Heart left ventricle (tissue), 13 donors: ENCODE data around the gene ZCCHC2.

Experiments
- POLR2A ChIP-seq, 2 donors: fragments of 450-650 bp; IDR thresholded peaks; one replicate each; pipeline ENCODE4 v1.6.1; 2017; ENCODE audit warnings: antibody characterized with exemption in 2 of 2, mild to moderate bottlenecking in 2 of 2, moderate library complexity in 2 of 2
- TF ChIP-seq, protein P1 (sequence below), 12 donors: fragments of 200-600 bp; sonication (generic) in 4 of 12; IDR thresholded peaks; one replicate each; pipeline versions ENCODE4 v1.5.0 to v1.8.0; 2018 to 2022; ENCODE audit warnings: antibody characterized with exemption in 12 of 12, mild to moderate bottlenecking in 5 of 12
- donor health status: ischemic (EF 13 %, LVEDD 7.1; RV severe dilation, severe dysfunction).
- donor health status: DM: no; HTN: yes; CAD: no.
- donor health status: DM: no; HTN: no; CAD: no.
- donor health status: ischemic (EF 25% LVEDD 6.9; RV normal size, moderate dysfunction).
- donor health status: ischemic (EF 25% LVEDD 5.7; RV mildly dilated, moderate dysfunction).
- donor health status: ischemic (EF 35%, LVEDD 5.7; RV mildly dilated, moderate dysfunction).
- donor health status: nonischemic (EF 11% LVEDD 7.7; RV severe dilation, severe dysfunction).
- donor health status: DM: yes; HTN: yes; CAD: no.
- donor health status: PGD.
- donor health status: ischemic (EF 29% LVEDD 5.4; RV normal size, mild dysfunction).
- donor health status: nonischemic (EF 23%, LVEDD 6.1; RV moderate dilation, normal function).

DNA sequence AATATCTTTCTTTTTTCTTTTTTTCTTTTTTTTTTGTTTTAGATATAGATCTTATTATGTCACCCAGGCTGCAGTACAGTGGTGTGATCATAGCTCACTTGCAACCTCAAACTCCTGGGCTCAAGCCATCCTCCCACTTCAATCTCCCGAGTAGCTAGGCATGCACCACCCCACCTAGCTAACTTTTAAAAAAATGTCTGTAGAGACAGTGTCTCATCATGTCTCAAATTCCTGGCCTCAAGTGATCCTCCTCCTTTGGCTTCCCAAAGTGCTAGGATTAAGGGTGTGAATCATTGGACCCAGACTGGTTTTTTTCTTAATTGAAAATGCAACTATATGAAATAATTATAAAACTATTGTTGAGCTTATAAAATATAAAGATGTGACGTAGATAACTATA is 9.8 kb upstream of the ZCCHC2 start:
- TF ChIP-seq, protein P1, sequence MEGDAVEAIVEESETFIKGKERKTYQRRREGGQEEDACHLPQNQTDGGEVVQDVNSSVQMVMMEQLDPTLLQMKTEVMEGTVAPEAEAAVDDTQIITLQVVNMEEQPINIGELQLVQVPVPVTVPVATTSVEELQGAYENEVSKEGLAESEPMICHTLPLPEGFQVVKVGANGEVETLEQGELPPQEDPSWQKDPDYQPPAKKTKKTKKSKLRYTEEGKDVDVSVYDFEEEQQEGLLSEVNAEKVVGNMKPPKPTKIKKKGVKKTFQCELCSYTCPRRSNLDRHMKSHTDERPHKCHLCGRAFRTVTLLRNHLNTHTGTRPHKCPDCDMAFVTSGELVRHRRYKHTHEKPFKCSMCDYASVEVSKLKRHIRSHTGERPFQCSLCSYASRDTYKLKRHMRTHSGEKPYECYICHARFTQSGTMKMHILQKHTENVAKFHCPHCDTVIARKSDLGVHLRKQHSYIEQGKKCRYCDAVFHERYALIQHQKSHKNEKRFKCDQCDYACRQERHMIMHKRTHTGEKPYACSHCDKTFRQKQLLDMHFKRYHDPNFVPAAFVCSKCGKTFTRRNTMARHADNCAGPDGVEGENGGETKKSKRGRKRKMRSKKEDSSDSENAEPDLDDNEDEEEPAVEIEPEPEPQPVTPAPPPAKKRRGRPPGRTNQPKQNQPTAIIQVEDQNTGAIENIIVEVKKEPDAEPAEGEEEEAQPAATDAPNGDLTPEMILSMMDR (IDR thresholded peaks at IDR 0.05) = no peak
- no peak for TF ChIP-seq POLR2A (IDR thresholded peaks at IDR 0.05)
